Gastroesophageal sphincter (tissue), 4 donors: ENCODE results near the gene NIFK. TPM values are rescaled to one million over a fixed set of nuclear protein-coding genes. Genes with fewer than 3 reads are reported as not detected.
"Not testable (repeated sequence)": the region's sequence is repeated elsewhere in the genome, so short reads cannot be mapped to it uniquely, and the experiment has no call there.

Experiments used
- ATAC-seq: fragments of 150-250 bp; one replicate; pipeline ENCODE4 v1.9.1; 2016; ENCODE audit warnings: mild to moderate bottlenecking, moderate library complexity
- H3K27ac ChIP-seq, 4 donors: fragments of 200-600 bp; sonication (generic) in 3 of 4; 1 replicate in 3 of 4; 2 replicates in 1 of 4; pipeline ENCODE4 v1.5.1; 2016 to 2019
- H3K27me3 ChIP-seq: fragments of 200-600 bp; sonication (generic); one replicate; pipeline ENCODE4 v1.5.1; 2019
- H3K36me3 ChIP-seq, 2 donors: fragments of 200-600 bp; sonication (generic); one replicate each; pipeline ENCODE4 v1.5.1; 2019; ENCODE audit warnings: control low read depth in 1 of 2
- H3K4me1 ChIP-seq, 3 donors: fragments of 200-600 bp; sonication (generic); 1 replicate in 2 of 3; 2 replicates in 1 of 3; pipeline ENCODE4 v1.5.1; 2016 to 2019; ENCODE audit warnings: control low read depth in 2 of 3
- H3K4me3 ChIP-seq, 2 donors: fragments of 200-600 bp; sonication (generic); one replicate each; pipeline ENCODE4 v1.5.1; 2019; ENCODE audit warnings: mild to moderate bottlenecking in 1 of 2, moderate library complexity in 1 of 2
- H3K9me3 ChIP-seq, 3 donors: fragments of 200-600 bp; sonication (generic); one replicate each; pipeline ENCODE4 v1.5.1; 2017 to 2019; ENCODE audit warnings: control low read depth in 2 of 3
- CTCF ChIP-seq, 4 experiments: fragments of 200-600 bp in 2 of 4; fragments of 450-650 bp in 2 of 4; sonication (generic) in 1 of 4; IDR thresholded peaks; one replicate each; pipeline ENCODE4 v1.5.1; 2017 to 2019; ENCODE audit warnings: antibody characterized with exemption in 4 of 4, mild to moderate bottlenecking in 2 of 4, moderate library complexity in 2 of 4
- EP300 ChIP-seq: sonication (generic); formaldehyde crosslinking; IDR thresholded peaks from one replicate; pipeline ENCODE4 v1.6.1; 2017; ENCODE audit warnings: antibody characterized with exemption, mild to moderate bottlenecking
- POLR2A ChIP-seq, 2 donors: fragments of 450-650 bp; IDR thresholded peaks; one replicate each; pipeline ENCODE4 v1.6.1; 2017; ENCODE audit warnings: antibody characterized with exemption in 2 of 2, mild to moderate bottlenecking in 2 of 2, moderate library complexity in 1 of 2
- POLR2AphosphoS5 ChIP-seq: sonication (generic); formaldehyde crosslinking; IDR thresholded peaks from one replicate; pipeline ENCODE4 v1.6.1; 2017; ENCODE audit warnings: antibody characterized with exemption
- WGBS, 2 donors: methylation state at CpG; one replicate each; pipeline ENCODE4 v1.1.5; 2018; ENCODE audit warnings: low coverage in 1 of 2; 5-methylcytosine and 5-hydroxymethylcytosine counted together
- total RNA-seq, 4 donors: library from RNA; depleted of rRNA; stranded (reverse); fragments of >200 nt; gene quantifications; one replicate each; pipeline ENCODE4 v1.1.0, GENCODE V29; 2016

Gene NIFK
- total RNA-seq, 4 donors from 2014 or later, result 16.2 to 92.7 (median 46.7) TPM

GRCh38 chr2:121695171-121695451, 41.6 kb downstream of the NIFK start:
- peaks cover 0 to 46% (median 2%) of the 10 kb centered on the region in 3 donors for H3K4me1 ChIP-seq
- H3K4me3 ChIP-seq, result no peak overlapping the region
- peak; percentile 8 for ATAC-seq
- H3K9me3 ChIP-seq, result no peaks in the 10 kb centered on the region
- peak overlapping the region; percentile 47 to 77 (median 69) for H3K27ac ChIP-seq
- TF ChIP-seq POLR2AphosphoS5 (no peak), CTCF (IDR thresholded peaks at IDR 0.05) (no peak), POLR2A (IDR thresholded peaks at IDR 0.05) (no peak), EP300 (no peak)
- H3K27me3 ChIP-seq, result no peaks in the 10 kb centered on the region
- 71% methylated on average over 2 of the region's 2 CpGs; no CpG with 5 or more reads in 1 of the 2 donors for WGBS, 2 donors
- H3K36me3 ChIP-seq, result no peaks in the 10 kb centered on the region

GRCh38 chr2:121694398-121695170, 42.1 kb downstream of the NIFK start:
- 28 to 59% methylated on average over 2 to 6 of the region's 6 CpGs for WGBS, 2 donors
- TF ChIP-seq POLR2AphosphoS5 (peak; percentile 82), CTCF (IDR thresholded peaks at IDR 0.05) (no peak)
- no peaks in the 10 kb centered on the region for H3K27me3 ChIP-seq
- H3K36me3 ChIP-seq, result no peaks in the 10 kb centered on the region
- peaks cover 0 to 41% (median 0%) of the 10 kb centered on the region in 3 donors for H3K4me1 ChIP-seq
- no peak overlapping the region for H3K4me3 ChIP-seq
- no peaks in the 10 kb centered on the region for H3K9me3 ChIP-seq
- peak; percentile 78 for ATAC-seq
- H3K27ac ChIP-seq, result peak overlapping the region; percentile 47 to 77 (median 69)

GRCh38 chr2:121690572-121690971, 46.1 kb downstream of the NIFK start:
- H3K9me3 ChIP-seq, H3K36me3 ChIP-seq, H3K4me3 ChIP-seq, H3K27me3 ChIP-seq, ATAC-seq, H3K27ac ChIP-seq: not testable (repeated sequence)
- peaks cover 0 to 18% (median 0%) of the 10 kb centered on the region in 3 donors for H3K4me1 ChIP-seq
- 93 to 100% methylated on average over 1 to 3 of the region's 3 CpGs for WGBS, 2 donors

GRCh38 chr2:121690095-121690494, 46.6 kb downstream of the NIFK start:
- Histone ChIP-seq H3K4me1 (peaks cover 0 to 13% (median 0%) of the 10 kb centered on the region in 3 donors), H3K9me3 (no peaks in the 10 kb centered on the region), H3K36me3 (no peaks in the 10 kb centered on the region), H3K27ac (no peak overlapping the region), H3K27me3 (no peaks in the 10 kb centered on the region), H3K4me3 (no peak overlapping the region)
- WGBS, 2 donors, result 87 to 100% methylated on average over 4 to 6 of the region's 6 CpGs
- no peak for TF ChIP-seq POLR2A (IDR thresholded peaks at IDR 0.05)
- TF ChIP-seq POLR2AphosphoS5, result no peak
- TF ChIP-seq CTCF (IDR thresholded peaks at IDR 0.05), result no peak
- TF ChIP-seq EP300, result no peak
- ATAC-seq, result no peak

- peak; percentile 46 for ATAC-seq
- no peaks in the 10 kb centered on the region for H3K36me3 ChIP-seq
- no peaks in the 10 kb centered on the region for H3K9me3 ChIP-seq
- H3K27me3 ChIP-seq, result no peaks in the 10 kb centered on the region
- no peak overlapping the region for H3K27ac ChIP-seq
- peaks cover 0 to 6% (median 0%) of the 10 kb centered on the region in 3 donors for H3K4me1 ChIP-seq
- H3K4me3 ChIP-seq, result no peak overlapping the region
- WGBS, 2 donors, result 33 to 46% methylated on average over 3 of the region's 4 CpGs
- TF ChIP-seq CTCF (IDR thresholded peaks at IDR 0.05) (peak in 1 of 4 experiments; percentile 30), POLR2AphosphoS5 (no peak), EP300 (no peak), POLR2A (IDR thresholded peaks at IDR 0.05) (no peak)
These were observed 47.3 kb downstream of the NIFK start for GRCh38 chr2:121689356-121689755.
